Naive thymus-derived CD4-positive, alpha-beta T cell (primary cell): ENCODE data around the gene EXOSC3. TPM values are rescaled to one million over a fixed set of nuclear protein-coding genes. Genes with fewer than 3 reads are reported as not detected.
A peak's percentile ranks its signal among the peaks of the same experiment; 100 is the strongest.
"Not testable (repeated sequence)": the region's sequence is repeated elsewhere in the genome, so short reads cannot be mapped to it uniquely, and the experiment has no call there.

Source experiments
- ATAC-seq: fragments of 150-1000 bp; cut with Tn5 transposase; 2 replicates; pipeline ENCODE4 v1.10.0; 2021; ENCODE audit warnings: mild to moderate bottlenecking, moderate library complexity
- CTCF ChIA-PET: fragments of 350-600 bp; sonication (Branson Sonifier 250); formaldehyde crosslinking; loops from one replicate; lab custom pipeline; 2021; ENCODE audit warnings: antibody characterized with exemption; lab: Charles Lee
- POLR2A ChIA-PET: fragments of 350-600 bp; sonication (Branson Sonifier 250); formaldehyde crosslinking; loops from one replicate; lab custom pipeline; 2021; ENCODE audit warnings: antibody characterized with exemption, inconsistent platforms; lab: Charles Lee
- DNase-seq, 9 donors: peaks; one replicate each; pipeline versions ENCODE4 v3.0.0 to v3.0.0-alpha.2; 2020 to 2022; ENCODE audit warnings: mixed read lengths in 1 of 9
- H3K27ac ChIP-seq: one replicate; pipeline ENCODE4 v1.7.0; 2013; ENCODE audit warnings: mild to moderate bottlenecking, low read depth, low read length, moderate library complexity
- H3K27me3 ChIP-seq, 2 donors: one replicate each; pipeline ENCODE4 v1.7.0; 2013; ENCODE audit warnings: low read length in 2 of 2, mild to moderate bottlenecking in 2 of 2, moderate library complexity in 2 of 2; ENCODE audit not compliant: control insufficient read depth in 2 of 2, insufficient read depth in 2 of 2
- H3K36me3 ChIP-seq, 3 experiments: 1 replicate in 2 of 3; 2 replicates in 1 of 3; pipeline ENCODE4 v1.7.0; 2013; ENCODE audit warnings: low read length in 3 of 3, mild to moderate bottlenecking in 3 of 3, moderate library complexity in 1 of 3; ENCODE audit not compliant: insufficient read depth in 3 of 3, control insufficient read depth in 2 of 3
- H3K4me1 ChIP-seq, 2 donors: one replicate each; pipeline ENCODE4 v1.7.0; 2013; ENCODE audit warnings: low read length in 2 of 2, mild to moderate bottlenecking in 2 of 2, moderate library complexity in 1 of 2; ENCODE audit not compliant: control insufficient read depth in 2 of 2, insufficient read depth in 2 of 2
- H3K4me3 ChIP-seq: 2 replicates; pipeline ENCODE4 v1.7.0; 2013; ENCODE audit warnings: mild to moderate bottlenecking, low read length
- H3K9me3 ChIP-seq, 3 experiments: 1 replicate in 2 of 3; 2 replicates in 1 of 3; pipeline ENCODE4 v1.7.0; 2013; ENCODE audit warnings: low read length in 3 of 3; ENCODE audit not compliant: control insufficient read depth in 2 of 3
- H3K27ac Mint-ChIP-seq, 9 donors: one replicate each; pipeline ENCODE4 v1.8.0; 2020 to 2022; ENCODE audit warnings: mixed read lengths in 9 of 9, mild to moderate bottlenecking in 8 of 9, moderate library complexity in 5 of 9, inconsistent platforms in 2 of 9
- H3K27me3 Mint-ChIP-seq, 5 donors: one replicate each; pipeline ENCODE4 v1.8.0; 2021 to 2022; ENCODE audit warnings: mixed read lengths in 5 of 5, mild to moderate bottlenecking in 1 of 5
- H3K36me3 Mint-ChIP-seq, 5 donors: one replicate each; pipeline ENCODE4 v1.8.0; 2020 to 2022; ENCODE audit warnings: mixed read lengths in 5 of 5, mild to moderate bottlenecking in 3 of 5, inconsistent platforms in 1 of 5
- H3K4me1 Mint-ChIP-seq, 7 donors: one replicate each; pipeline ENCODE4 v1.8.0; 2020 to 2022; ENCODE audit warnings: mixed read lengths in 7 of 7, mild to moderate bottlenecking in 3 of 7, inconsistent platforms in 1 of 7
- H3K4me3 Mint-ChIP-seq, 10 donors: one replicate each; pipeline ENCODE4 v1.8.0; 2020 to 2022; ENCODE audit warnings: mild to moderate bottlenecking in 10 of 10, mixed read lengths in 10 of 10, moderate library complexity in 6 of 10, inconsistent platforms in 2 of 10
- H3K9me3 Mint-ChIP-seq, 11 donors: one replicate each; pipeline ENCODE4 v1.8.0; 2020 to 2022; ENCODE audit warnings: mixed read lengths in 11 of 11, mild to moderate bottlenecking in 4 of 11, inconsistent platforms in 1 of 11, moderate library complexity in 1 of 11
- intact Hi-C, 2 donors: fragments of 100-400 bp; cut with micrococcal nuclease; formaldehyde crosslinking; loops; one replicate each; pipeline ENCODE4 v1.15.1; 2023
- polyA plus RNA-seq, 2 donors: library from polyadenylated mRNA; unstranded; fragments of 300-500 nt; fragmentation: Illumina TruSeq; gene quantifications; one replicate each; pipeline ENCODE4 v1.2.3, GENCODE V29; 2021
- total RNA-seq, 6 experiments: library from RNA in 5 of 6; stranded (reverse) in 5 of 6; gene quantifications; 1 replicate in 5 of 6; 2 replicates in 1 of 6; pipeline ENCODE4 v1.2.3 and lab custom pipeline; 2021 to 2026

The EXOSC3 gene
- total RNA-seq: 10 to 100 TPM; 27.8 to 66.1 (median 60.7) TPM
- polyA plus RNA-seq: 10 to 100 TPM; 17.2 to 35.2 TPM
- total RNA-seq (lab: John Stamatoyannopoulos, UW): 17.5 reads per million, percentile 47 among the genes with 10 or more reads in this experiment

DNA sequence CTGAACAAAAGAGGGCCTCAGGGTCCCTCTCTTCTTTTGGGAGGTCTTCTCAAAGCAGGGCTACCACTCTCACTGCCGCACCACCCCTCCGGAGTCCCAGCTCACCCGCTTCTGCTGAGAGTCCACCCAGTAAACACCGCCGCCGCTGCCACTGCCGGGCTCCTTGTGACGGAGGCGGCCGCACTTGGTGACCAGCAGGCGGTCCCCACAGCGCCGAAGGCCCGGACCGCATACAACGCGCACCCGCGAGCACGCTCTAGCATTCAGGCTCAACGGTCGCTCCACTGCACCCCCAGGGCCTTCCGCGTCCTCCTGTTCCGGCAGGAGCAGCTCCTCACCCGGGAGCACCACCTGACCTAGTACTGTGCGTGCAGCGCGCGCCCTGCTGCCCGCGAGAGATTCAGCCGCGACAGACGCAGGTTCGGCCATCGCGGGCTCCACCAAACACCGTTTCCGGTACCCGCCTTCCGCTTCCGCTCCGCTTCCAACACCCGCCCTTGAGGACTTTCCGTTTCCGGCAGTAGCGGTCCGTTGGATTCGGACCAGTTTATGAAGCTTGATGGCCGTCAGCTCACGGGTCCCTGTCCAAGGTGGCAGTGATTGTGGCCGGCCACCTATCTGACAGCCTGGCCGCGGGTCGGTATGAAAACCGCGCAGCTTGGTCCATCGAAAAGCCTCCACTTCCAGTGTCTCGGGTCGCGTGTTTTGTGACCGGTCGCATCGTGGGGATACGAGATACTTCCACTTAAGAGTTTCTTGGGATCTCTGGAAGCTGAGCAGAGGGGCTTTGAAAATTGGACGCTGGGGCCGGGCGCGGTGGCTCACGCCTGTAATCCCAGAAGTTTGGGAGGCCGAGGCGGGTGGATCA is at the start of gene EXOSC3:
EXOSC3 (minus strand) TSS at position 449 of the 868 bp plus-strand sequence; CDS start at position 429, 20 bp downstream.
- peak within 1 kb of the TSS; percentile 95 to 98 (median 96) for H3K27ac Mint-ChIP-seq
- no peaks in the 10 kb centered on the region for H3K27me3 ChIP-seq
- H3K27me3 Mint-ChIP-seq: peaks cover 0 to 4% (median 0%) of the 10 kb centered on the region in 5 donors
- ATAC-seq (peak; percentile 92), DNase-seq (peak; percentile 66 to 85 (median 81))
- peaks cover 18 to 21% of the 10 kb centered on the region in 2 donors for H3K4me1 ChIP-seq
- peaks cover 0 to 2% (median 0%) of the 10 kb centered on the region in 11 donors for H3K9me3 Mint-ChIP-seq
- H3K27ac ChIP-seq: peak within 1 kb of the TSS; percentile 85
- ChIA-PET POLR2A (interaction anchor here (0.6 to 3.5 kb wide), 12 partner anchors 9 to 118 kb away, joined by 3 to 29 read pairs (median 6); partner anchors contain the start of genes DCAF10 and TRMT10B), CTCF (no interaction called here)
- peak within 1 kb of the TSS; percentile 92 for H3K4me3 ChIP-seq
- peaks cover 7 to 17% (median 17%) of the 10 kb centered on the region in 5 donors for H3K36me3 Mint-ChIP-seq
- H3K9me3 ChIP-seq: no peaks in the 10 kb centered on the region
- intact Hi-C loops: loop anchor here (1.0 to 2.0 kb wide), 7 partner anchors 15 to 1018 kb away; partner anchors contain the start of genes DCAF10 (in 2 of the 2), TOMM5 (in 2 of the 2), TRMT10B (in 2 of the 2) and SLC25A51 (in 1 of the 2)
- H3K4me3 Mint-ChIP-seq: peak within 1 kb of the TSS; percentile 96 to 98 (median 97)
- peaks cover 4 to 41% (median 9%) of the 10 kb centered on the region in 3 experiments for H3K36me3 ChIP-seq
- peaks cover 18 to 50% (median 40%) of the 10 kb centered on the region in 7 donors for H3K4me1 Mint-ChIP-seq

DNA sequence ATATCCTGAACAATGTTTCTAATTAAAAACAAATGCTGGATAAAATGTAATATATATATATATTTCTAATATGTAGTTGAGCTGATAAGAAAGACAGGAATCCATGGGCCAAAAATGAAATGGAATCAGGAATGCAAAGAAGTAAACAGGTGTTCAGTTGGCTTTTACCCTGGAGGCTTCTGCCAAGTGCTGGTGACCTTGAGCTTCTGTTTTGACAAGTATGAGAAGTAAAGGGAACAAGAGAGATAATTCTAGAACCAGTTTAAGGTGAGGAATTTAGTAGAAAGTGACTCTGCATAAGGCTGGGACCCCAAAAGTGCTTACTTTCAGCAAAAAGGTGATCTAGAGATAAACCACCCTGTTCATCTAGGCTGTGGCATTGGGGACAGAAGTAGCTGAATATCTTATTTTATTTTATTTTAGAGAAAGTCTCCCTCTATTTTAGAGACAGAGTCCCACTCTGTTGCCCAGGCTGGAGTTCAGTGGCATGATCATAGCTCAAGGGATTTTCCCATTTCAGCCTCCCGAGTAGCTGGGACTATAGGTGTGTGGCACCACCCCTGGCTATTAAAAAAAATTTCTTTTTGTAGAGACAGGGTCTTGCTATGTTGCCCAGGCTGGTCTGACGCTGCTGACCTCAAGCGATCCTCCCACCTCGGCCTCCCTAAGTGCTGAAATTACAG is 42.8 kb upstream of the EXOSC3 start:
- ChIA-PET CTCF (no interaction called here), POLR2A (no interaction called here)
- Histone ChIP-seq H3K27ac (no peak overlapping the region), H3K4me3 (no peak overlapping the region), H3K9me3 (no peaks in the 10 kb centered on the region), H3K4me1 (no peaks in the 10 kb centered on the region), H3K27me3 (no peaks in the 10 kb centered on the region), H3K36me3 (peaks cover 0 to 21% (median 6%) of the 10 kb centered on the region in 3 experiments)
- peaks cover 4 to 46% (median 40%) of the 10 kb centered on the region in 5 donors for H3K36me3 Mint-ChIP-seq
- peaks cover 0 to 6% (median 0%) of the 10 kb centered on the region in 11 donors for H3K9me3 Mint-ChIP-seq
- no peak for ATAC-seq
- intact Hi-C loops: no loop called here
- DNase-seq: no peak
- H3K27ac Mint-ChIP-seq: no peak overlapping the region
- H3K4me3 Mint-ChIP-seq: no peak overlapping the region
- no peaks in the 10 kb centered on the region for H3K27me3 Mint-ChIP-seq
- H3K4me1 Mint-ChIP-seq: peaks cover 0 to 4% (median 2%) of the 10 kb centered on the region in 7 donors

DNA sequence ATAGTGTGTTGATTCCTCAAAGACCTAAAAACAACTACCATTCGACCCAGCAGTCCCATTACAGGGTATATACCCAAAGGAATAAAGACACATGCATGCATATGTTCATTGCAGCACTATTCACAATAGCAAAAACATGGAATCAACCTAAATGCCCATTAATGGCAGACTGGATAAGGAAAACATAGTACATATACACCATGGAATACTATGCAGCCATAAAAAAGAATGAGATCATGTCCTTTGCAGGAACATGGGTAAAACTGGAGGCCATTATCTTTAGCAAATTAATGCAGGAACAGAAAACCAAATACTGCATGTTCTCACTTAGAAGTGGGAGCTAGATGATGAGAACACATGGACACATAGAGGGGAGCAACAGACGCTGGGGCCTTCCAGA is 40.3 kb upstream of the EXOSC3 start:
- POLR2A ChIA-PET, ATAC-seq, H3K4me3 Mint-ChIP-seq: not testable (repeated sequence)

DNA sequence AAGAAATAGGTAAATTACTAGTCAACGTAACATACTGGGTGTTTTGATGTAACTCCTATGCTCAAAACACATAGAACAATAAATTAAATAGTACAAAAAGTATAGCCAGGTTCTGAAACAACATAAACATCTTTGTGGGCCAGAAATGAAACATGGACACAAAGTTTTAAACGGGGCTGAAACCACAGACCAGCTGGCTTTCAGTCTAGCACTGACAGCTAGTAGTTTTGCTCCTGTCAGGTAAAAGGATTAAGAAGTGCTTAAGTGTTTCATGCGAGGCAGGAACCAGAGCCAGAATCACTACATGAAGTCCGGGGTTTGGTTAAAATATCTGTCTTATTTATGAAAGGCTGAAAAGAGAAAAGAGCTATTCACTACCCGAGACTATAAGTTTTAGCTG is 35.3 kb upstream of the EXOSC3 start:
- CTCF ChIA-PET: no interaction called here

More for the DNA sequence above, 40.3 kb upstream of the EXOSC3 start:
- intact Hi-C loops, H3K4me3 ChIP-seq, H3K4me1 ChIP-seq, H3K27ac Mint-ChIP-seq, H3K4me1 Mint-ChIP-seq, H3K9me3 ChIP-seq, H3K27me3 ChIP-seq, H3K27me3 Mint-ChIP-seq, H3K27ac ChIP-seq, CTCF ChIA-PET, DNase-seq, H3K9me3 Mint-ChIP-seq: not testable (repeated sequence)
- H3K36me3 ChIP-seq: peaks cover 0 to 31% (median 6%) of the 10 kb centered on the region in 3 experiments
- peaks cover 4 to 66% (median 61%) of the 10 kb centered on the region in 5 donors for H3K36me3 Mint-ChIP-seq

GRCh38 chr9:37818849-37819248 is 34.0 kb upstream of the EXOSC3 start:
- Histone ChIP-seq H3K4me1 (no peaks in the 10 kb centered on the region), H3K27ac (no peak overlapping the region), H3K36me3 (peaks cover 0 to 11% (median 0%) of the 10 kb centered on the region in 3 experiments), H3K9me3 (no peaks in the 10 kb centered on the region), H3K4me3 (no peak overlapping the region), H3K27me3 (no peaks in the 10 kb centered on the region)
- peak overlapping the region in 1 of 9 donors; percentile 36 for H3K27ac Mint-ChIP-seq
- H3K4me1 Mint-ChIP-seq: peaks cover 0 to 5% (median 3%) of the 10 kb centered on the region in 7 donors
- DNase-seq (no peak), ATAC-seq (no peak)
- no peaks in the 10 kb centered on the region for H3K27me3 Mint-ChIP-seq
- no peak overlapping the region for H3K4me3 Mint-ChIP-seq
- H3K9me3 Mint-ChIP-seq: no peaks in the 10 kb centered on the region
- intact Hi-C loops: no loop called here
- POLR2A ChIA-PET: no interaction called here
- CTCF ChIA-PET: no interaction called here
- H3K36me3 Mint-ChIP-seq: peaks cover 0 to 37% (median 34%) of the 10 kb centered on the region in 5 donors

More for the DNA sequence above, 35.3 kb upstream of the EXOSC3 start:
- intact Hi-C loops: no loop called here
- Histone ChIP-seq H3K4me3 (no peak overlapping the region), H3K36me3 (peaks cover 0 to 16% (median 3%) of the 10 kb centered on the region in 3 experiments), H3K27me3 (no peaks in the 10 kb centered on the region), H3K4me1 (no peaks in the 10 kb centered on the region), H3K27ac (no peak overlapping the region), H3K9me3 (no peaks in the 10 kb centered on the region)
- no peak overlapping the region for H3K27ac Mint-ChIP-seq
- no peak for ATAC-seq
- no peak for DNase-seq
- peaks cover 0 to 3% (median 2%) of the 10 kb centered on the region in 7 donors for H3K4me1 Mint-ChIP-seq
- peaks cover 0 to 50% (median 42%) of the 10 kb centered on the region in 5 donors for H3K36me3 Mint-ChIP-seq
- H3K27me3 Mint-ChIP-seq: no peaks in the 10 kb centered on the region
- POLR2A ChIA-PET: no interaction called here
- no peak overlapping the region for H3K4me3 Mint-ChIP-seq
- H3K9me3 Mint-ChIP-seq: peaks cover 0 to 6% (median 0%) of the 10 kb centered on the region in 11 donors

- H3K36me3 Mint-ChIP-seq: peaks cover 0 to 12% (median 9%) of the 10 kb centered on the region in 5 donors
- Histone ChIP-seq H3K27ac (no peak overlapping the region), H3K9me3 (no peaks in the 10 kb centered on the region), H3K4me1 (no peaks in the 10 kb centered on the region), H3K36me3 (no peaks in the 10 kb centered on the region), H3K27me3 (no peaks in the 10 kb centered on the region), H3K4me3 (no peak overlapping the region)
- no peak overlapping the region for H3K27ac Mint-ChIP-seq
- ChIA-PET POLR2A (no interaction called here), CTCF (interaction anchor here (2.2 kb wide), 1 partner anchor 65 kb away, joined by 5 read pairs; no protein-coding TSS in a partner anchor)
- intact Hi-C loops: no loop called here
- H3K4me3 Mint-ChIP-seq: no peak overlapping the region
- H3K9me3 Mint-ChIP-seq: no peaks in the 10 kb centered on the region
- no peak for DNase-seq
- ATAC-seq: no peak
- H3K4me1 Mint-ChIP-seq: peaks cover 10 to 26% (median 16%) of the 10 kb centered on the region in 7 donors
- no peaks in the 10 kb centered on the region for H3K27me3 Mint-ChIP-seq
These were observed 28.0 kb upstream of the EXOSC3 start for GRCh38 chr9:37812773-37813379.
